SK-N-SH treated with all-trans-retinoic acid at 6 μM for 48 hours (cell line): ENCODE data around the gene RAP1GAP.

ENCODE experiments used
- ARNTL ChIP-seq: fragments of 450-650 bp; formaldehyde crosslinking; IDR thresholded peaks from 2 replicates; pipeline ENCODE4 v1.5.0; 2020; ENCODE audit warnings: low read depth, mild to moderate bottlenecking, moderate library complexity, borderline replicate concordance
- CREB5 ChIP-seq: fragments of 250-450 bp; sonication (Bioruptor Pico); IDR thresholded peaks from 2 replicates; pipeline ENCODE4 v1.5.1; 2020; ENCODE audit warnings: low read depth, mild to moderate bottlenecking, moderate library complexity
- CSRNP3 ChIP-seq: fragments of 250-450 bp; sonication (Bioruptor Pico); IDR thresholded peaks from 2 replicates; pipeline ENCODE4 v1.5.1; 2021; ENCODE audit warnings: mild to moderate bottlenecking, moderate library complexity
- ZFP3 ChIP-seq: fragments of 250-450 bp; sonication (Bioruptor Pico); IDR thresholded peaks from 2 replicates; pipeline ENCODE4 v1.5.0; 2020; ENCODE audit warnings: mild to moderate bottlenecking, moderate library complexity

GRCh38 chr1:21590934-21591333, 78.2 kb downstream of the RAP1GAP start:
- TF ChIP-seq ARNTL (CRISPR knock-in tag) (no peak), CREB5 (CRISPR knock-in tag) (no peak), CSRNP3 (CRISPR knock-in tag) (no peak), ZFP3 (CRISPR knock-in tag) (no peak)
